Measurements from ENCODE around the gene KRT16.

KRT16 gene

DNA sequence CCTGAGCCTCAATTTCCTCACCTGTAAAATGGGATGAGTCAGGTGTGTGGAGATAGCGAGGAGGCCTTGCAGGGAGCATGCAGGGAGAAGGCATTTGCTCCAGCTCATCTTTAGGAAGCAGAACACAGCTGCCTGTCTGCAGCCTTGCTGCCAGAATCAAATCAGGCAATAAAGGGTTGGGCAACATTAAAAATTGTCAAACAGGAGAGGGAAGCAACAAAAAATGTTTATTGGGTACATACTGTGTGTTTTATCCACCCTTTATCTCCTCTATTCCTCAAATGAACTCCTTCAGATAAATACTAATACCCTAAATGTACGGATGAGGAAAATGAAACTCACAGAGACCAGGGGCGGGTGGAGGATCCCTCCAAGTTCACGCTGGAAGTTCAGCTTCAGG lies 12.2 kb downstream of the KRT16 start:
- no peak for DNase-seq (ENCODE audit: extremely low read depth, low read depth)
- TF ChIP-seq, protein P1, sequence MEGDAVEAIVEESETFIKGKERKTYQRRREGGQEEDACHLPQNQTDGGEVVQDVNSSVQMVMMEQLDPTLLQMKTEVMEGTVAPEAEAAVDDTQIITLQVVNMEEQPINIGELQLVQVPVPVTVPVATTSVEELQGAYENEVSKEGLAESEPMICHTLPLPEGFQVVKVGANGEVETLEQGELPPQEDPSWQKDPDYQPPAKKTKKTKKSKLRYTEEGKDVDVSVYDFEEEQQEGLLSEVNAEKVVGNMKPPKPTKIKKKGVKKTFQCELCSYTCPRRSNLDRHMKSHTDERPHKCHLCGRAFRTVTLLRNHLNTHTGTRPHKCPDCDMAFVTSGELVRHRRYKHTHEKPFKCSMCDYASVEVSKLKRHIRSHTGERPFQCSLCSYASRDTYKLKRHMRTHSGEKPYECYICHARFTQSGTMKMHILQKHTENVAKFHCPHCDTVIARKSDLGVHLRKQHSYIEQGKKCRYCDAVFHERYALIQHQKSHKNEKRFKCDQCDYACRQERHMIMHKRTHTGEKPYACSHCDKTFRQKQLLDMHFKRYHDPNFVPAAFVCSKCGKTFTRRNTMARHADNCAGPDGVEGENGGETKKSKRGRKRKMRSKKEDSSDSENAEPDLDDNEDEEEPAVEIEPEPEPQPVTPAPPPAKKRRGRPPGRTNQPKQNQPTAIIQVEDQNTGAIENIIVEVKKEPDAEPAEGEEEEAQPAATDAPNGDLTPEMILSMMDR (IDR thresholded peaks at IDR 0.05; ENCODE audit: low read depth, low read length): no peak

DNA sequence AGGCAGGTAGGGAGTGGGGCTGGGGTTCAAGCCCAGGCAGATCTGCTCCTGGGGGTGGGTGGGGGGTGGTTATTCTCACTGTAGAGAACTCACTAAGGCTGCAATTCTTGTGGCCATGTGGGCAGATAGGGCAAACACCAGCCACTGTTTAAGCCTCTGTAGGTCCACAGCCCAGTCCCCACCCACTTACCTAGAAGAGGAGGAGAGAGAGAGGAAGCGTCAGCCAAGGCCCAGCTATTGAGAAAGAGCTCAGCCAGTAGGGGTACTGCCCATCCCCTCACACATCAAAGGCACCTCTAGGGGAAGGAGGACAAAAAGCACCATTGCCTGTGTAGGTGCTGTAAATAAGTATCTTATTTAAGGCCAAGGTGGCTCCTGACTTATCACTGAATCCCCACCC lies 12.9 kb downstream of the KRT16 start:
- TF ChIP-seq, protein P1 (IDR thresholded peaks at IDR 0.05; ENCODE audit: low read depth, low read length): no peak
- DNase-seq (ENCODE audit: extremely low read depth, low read depth): no peak

DNA sequence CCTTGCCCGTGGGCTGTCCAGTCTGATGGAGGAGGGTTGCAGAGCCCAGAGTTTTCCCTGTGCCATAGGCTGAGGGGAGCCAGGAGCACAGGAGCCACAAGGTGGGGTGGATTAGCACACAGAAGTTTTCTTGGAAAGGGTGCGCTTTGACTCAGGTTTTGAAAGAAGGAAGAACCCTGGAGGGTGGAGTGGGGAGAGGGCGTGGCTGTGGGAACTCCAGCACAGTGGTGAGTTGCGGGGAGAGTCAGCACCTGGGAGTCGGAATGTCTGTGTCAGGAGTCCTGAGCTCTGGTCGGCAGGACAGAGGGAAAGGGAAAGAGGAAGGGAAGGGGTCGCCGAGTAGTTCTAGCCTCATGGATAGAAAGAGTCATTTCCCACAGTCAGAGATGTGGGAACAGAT lies 17.0 kb downstream of the KRT16 start:
- no peak for DNase-seq (ENCODE audit: extremely low read depth, low read depth)
- TF ChIP-seq, protein P1 (IDR thresholded peaks at IDR 0.05; ENCODE audit: low read depth, low read length): no peak

DNA sequence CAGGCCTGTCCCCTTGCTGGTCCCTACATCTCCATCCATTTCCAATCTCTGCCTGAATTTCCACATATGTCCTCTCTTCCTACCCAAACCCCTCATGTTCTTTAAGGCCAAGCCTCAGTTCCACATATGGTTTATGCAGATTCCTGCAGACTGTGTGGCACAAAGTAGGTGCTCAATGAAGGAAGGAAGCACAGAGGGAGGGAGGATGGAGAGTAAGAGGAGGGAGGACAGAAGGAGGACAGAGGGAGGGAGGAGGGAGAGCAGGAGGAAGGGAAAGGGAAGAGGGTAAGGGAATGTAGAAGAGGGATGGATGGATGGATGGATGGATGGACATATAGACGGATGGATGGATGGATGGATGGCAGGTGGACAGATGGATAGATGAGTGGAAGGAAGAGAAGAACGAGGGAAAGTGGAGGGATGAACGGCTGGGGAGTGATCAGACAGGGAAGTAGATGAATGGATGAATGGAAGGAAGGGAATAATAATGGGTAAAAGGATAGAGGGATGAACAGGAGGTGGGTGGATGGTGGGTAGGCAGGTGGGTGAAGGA lies 18.1 kb downstream of the KRT16 start:
- TF ChIP-seq, protein P1 (IDR thresholded peaks at IDR 0.05; ENCODE audit: low read depth, low read length): no peak
- no peak for DNase-seq (ENCODE audit: extremely low read depth, low read depth)

DNA sequence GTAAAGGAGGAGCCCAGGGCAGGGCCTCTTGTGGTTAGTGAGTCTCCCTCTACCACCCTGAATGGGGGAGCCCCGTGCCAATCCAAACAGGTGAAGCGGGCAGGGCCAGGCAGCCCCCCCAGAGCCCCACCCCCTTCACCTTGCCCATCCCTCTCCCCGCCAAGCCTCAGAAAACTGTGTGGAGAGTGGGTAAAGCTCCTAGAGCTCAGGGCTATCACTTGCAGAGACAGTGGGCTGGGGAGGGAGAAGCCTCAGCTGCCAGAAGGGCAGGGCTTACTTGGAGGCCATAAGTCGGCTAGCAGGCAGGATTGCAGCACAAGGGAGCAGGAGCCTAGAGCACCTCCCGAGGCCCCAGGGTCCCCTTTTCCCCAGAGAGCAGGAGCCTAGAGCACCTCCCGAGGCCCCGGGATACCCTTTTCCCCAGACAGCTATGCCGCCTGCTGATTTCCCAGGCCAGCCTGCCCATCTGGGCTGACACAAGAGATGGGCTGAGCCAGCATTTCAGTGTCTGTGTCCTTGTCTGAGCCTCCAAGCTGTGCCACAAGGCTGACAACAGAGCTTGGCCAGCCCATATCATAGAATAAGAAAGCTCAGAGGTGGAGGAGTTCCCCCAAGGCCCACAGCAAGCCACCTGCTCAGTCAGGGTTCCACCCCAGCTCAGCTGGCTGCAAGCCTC lies 19.1 kb downstream of the KRT16 start:
- DNase-seq (ENCODE audit: extremely low read depth, low read depth): no peak
- TF ChIP-seq, protein P1 (IDR thresholded peaks at IDR 0.05; ENCODE audit: low read depth, low read length): no peak

DNA sequence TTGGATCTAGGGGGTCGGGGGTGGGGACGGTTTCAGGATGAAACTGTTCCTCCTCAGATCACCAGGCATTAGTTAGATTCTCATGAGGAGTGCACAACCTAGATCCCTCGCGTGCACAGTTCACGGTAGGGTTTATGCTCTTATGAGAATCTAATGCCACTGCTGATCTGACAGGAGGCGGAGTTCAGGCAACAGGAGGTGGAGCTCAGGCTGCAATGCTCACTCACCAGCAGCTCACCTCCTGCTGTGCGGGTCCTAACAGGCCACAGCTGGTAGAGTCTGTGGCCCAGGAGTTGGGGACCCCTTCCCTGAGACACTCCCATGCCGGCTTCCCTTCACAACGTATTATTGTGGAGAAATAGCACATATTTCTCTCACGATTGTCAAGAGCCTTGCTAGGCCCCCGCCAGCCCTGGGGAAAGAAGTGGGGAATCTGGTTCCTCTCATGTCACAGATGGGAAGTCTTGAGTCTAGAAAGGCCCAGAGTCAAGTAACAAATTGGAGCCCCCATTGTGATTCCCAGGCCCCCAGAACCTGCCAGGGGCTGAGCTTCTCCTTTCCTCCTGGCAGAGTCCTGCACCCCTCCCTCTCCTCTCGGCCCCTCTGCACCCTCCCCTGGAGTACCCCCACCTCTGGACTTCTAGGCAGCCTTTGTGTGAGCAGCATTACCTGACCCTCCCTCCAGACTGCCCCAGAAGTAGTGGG lies 19.8 kb downstream of the KRT16 start:
- TF ChIP-seq, protein P1 (IDR thresholded peaks at IDR 0.05; ENCODE audit: low read depth, low read length): no peak
- DNase-seq (ENCODE audit: extremely low read depth, low read depth): no peak

DNA sequence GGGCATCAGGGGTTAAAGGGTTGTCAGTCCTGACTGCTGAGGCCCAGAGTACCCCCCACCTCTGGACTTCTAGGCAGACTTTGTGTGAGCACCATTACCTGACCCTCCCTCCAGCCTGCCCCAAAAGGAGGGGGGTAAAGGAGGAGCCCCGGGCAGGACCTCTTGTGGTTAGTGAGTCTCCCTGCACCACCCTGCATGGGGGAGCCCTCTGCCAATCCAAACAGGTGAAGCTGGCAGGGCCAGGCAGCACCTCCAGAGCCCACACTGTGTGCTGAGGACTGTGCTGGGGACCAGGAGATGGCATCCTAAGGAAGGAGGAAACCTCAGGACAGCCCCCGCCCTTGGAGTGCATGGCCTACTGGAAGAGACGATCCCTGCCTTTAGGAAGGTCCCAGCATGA lies 23.3 kb downstream of the KRT16 start:
- TF ChIP-seq, protein P1 (IDR thresholded peaks at IDR 0.05; ENCODE audit: low read depth, low read length): no peak
- no peak for DNase-seq (ENCODE audit: extremely low read depth, low read depth)

Measured in AG09319 (cell line).